ENCODE measurements around the gene TPH1.

GRCh38 chr11:18019650-18020049 is 26.4 kb downstream of the TPH1 start:
- TF ChIP-seq CTCF (IDR thresholded peaks at IDR 0.05) = no peak
- TF ChIP-seq POLR2A (IDR thresholded peaks at IDR 0.05) = no peak
